H1 (cell line): ENCODE results near the gene CMC1. TPM values are rescaled to one million over a fixed set of nuclear protein-coding genes. Genes with fewer than 3 reads are reported as not detected.

ENCODE experiments used
- CTCF ChIA-PET: fragments of 300-600 bp; sonication (Branson Sonifier 250); formaldehyde crosslinking; loops from one replicate; lab custom pipeline; 2021; ENCODE audit not compliant: partially characterized antibody; lab: Charles Lee
- POLR2A ChIA-PET: fragments of 300-600 bp; sonication (Branson Sonifier 250); formaldehyde crosslinking; loops from one replicate; lab custom pipeline; 2021; ENCODE audit warnings: inconsistent platforms; ENCODE audit not compliant: partially characterized antibody; lab: Charles Lee
- DNase-seq, 2 experiments: peaks; one replicate each; pipeline versions ENCODE4 v3.0.0 to v3.0.0-alpha.2; 2010 to 2022; ENCODE audit warnings: low spot score in 2 of 2, low read depth in 1 of 2, mixed read lengths in 1 of 2
- FAIRE-seq: peaks from 2 replicates; lab custom pipeline; 2011; peaks lifted over from hg19 to GRCh38; lab: Jason Lieb, UNC
- H2AFZ ChIP-seq: 2 replicates; pipeline ENCODE4 v1.8.1; 2012; ENCODE audit warnings: low read length, inconsistent platforms
- H2AK5ac ChIP-seq: 2 replicates; pipeline ENCODE4 v1.6.1; 2013; ENCODE audit warnings: low read depth, low read length
- H2BK120ac ChIP-seq: replicated peaks from 2 replicates; pipeline ENCODE3; 2013; ENCODE audit warnings: low read depth, low read length, inconsistent platforms
- H2BK12ac ChIP-seq: 2 replicates; pipeline ENCODE4 v1.6.1; 2013; ENCODE audit warnings: low read depth, low read length
- H2BK15ac ChIP-seq: 2 replicates; pipeline ENCODE4 v1.6.1; 2013; ENCODE audit warnings: low read length
- H2BK20ac ChIP-seq: 2 replicates; pipeline ENCODE4 v1.6.1; 2013; ENCODE audit warnings: low read length
- H2BK5ac ChIP-seq: 2 replicates; pipeline ENCODE4 v1.6.1; 2013; ENCODE audit warnings: low read depth, low read length
- H3K14ac ChIP-seq: 2 replicates; pipeline ENCODE4 v1.6.1; 2013; ENCODE audit warnings: inconsistent platforms; ENCODE audit not compliant: insufficient read length
- H3K18ac ChIP-seq: 2 replicates; pipeline ENCODE4 v1.6.1; 2013; ENCODE audit warnings: low read length; ENCODE audit errors: extremely low read depth
- H3K23ac ChIP-seq: 2 replicates; pipeline ENCODE4 v1.6.1; 2013; ENCODE audit warnings: inconsistent platforms; ENCODE audit not compliant: insufficient read length
- H3K23me2 ChIP-seq: 2 replicates; pipeline ENCODE4 v1.6.1; 2013; ENCODE audit warnings: low read depth, low read length
- H3K27ac ChIP-seq: 2 replicates; pipeline ENCODE4 v1.6.1; 2011; ENCODE audit warnings: low read depth, low read length, inconsistent platforms
- H3K27me3 ChIP-seq, 4 experiments: replicated peaks in 1 of 4; 1 replicate in 1 of 4; 2 replicates in 3 of 4; pipeline versions ENCODE4 v1.6.1 to v1.8.1; 2011 to 2013; ENCODE audit warnings: low read length in 3 of 4, mild to moderate bottlenecking in 3 of 4, inconsistent platforms in 2 of 4, mixed read lengths in 2 of 4, moderate library complexity in 1 of 4; ENCODE audit not compliant: control insufficient read depth in 3 of 4, insufficient read depth in 3 of 4; ENCODE audit errors: extremely low read depth in 1 of 4
- H3K36me3 ChIP-seq, 4 experiments: 2 replicates each; pipeline versions ENCODE4 v1.6.1 to v1.8.1; 2011 to 2013; ENCODE audit warnings: mild to moderate bottlenecking in 4 of 4, low read length in 3 of 4, moderate library complexity in 2 of 4, control low read depth in 1 of 4, inconsistent platforms in 1 of 4; ENCODE audit not compliant: insufficient read depth in 4 of 4, control insufficient read depth in 2 of 4
- H3K4ac ChIP-seq: replicated peaks from 2 replicates; pipeline ENCODE3; 2013; ENCODE audit warnings: low read length, low read depth, mixed read lengths, inconsistent platforms; ENCODE audit not compliant: insufficient read length
- H3K4me1 ChIP-seq, 4 experiments: replicated peaks in 1 of 4; 1 replicate in 1 of 4; 2 replicates in 3 of 4; pipeline versions ENCODE4 v1.6.1 to v1.8.1; 2011 to 2013; ENCODE audit warnings: low read length in 3 of 4, inconsistent platforms in 2 of 4, mixed read lengths in 1 of 4; ENCODE audit not compliant: insufficient read depth in 4 of 4, control insufficient read depth in 3 of 4
- H3K4me2 ChIP-seq, 2 experiments: 2 replicates each; pipeline versions ENCODE4 v1.6.1 to v1.8.1; 2011 to 2013; ENCODE audit warnings: low read depth in 2 of 2, low read length in 2 of 2, control low read depth in 1 of 2, inconsistent platforms in 1 of 2, mild to moderate bottlenecking in 1 of 2; ENCODE audit not compliant: insufficient read depth in 1 of 2
- H3K4me3 ChIP-seq, 4 experiments: fragments of 200-600, 300-600 bp in 1 of 4; sonication (generic), shearing (Covaris generic), sonication (Bioruptor Twin) in 1 of 4; 2 replicates each; pipeline versions ENCODE4 v1.5.1 to v1.8.1; 2011 to 2016; ENCODE audit warnings: low read length in 4 of 4, low read depth in 3 of 4, control low read depth in 2 of 4, inconsistent platforms in 2 of 4, mild to moderate bottlenecking in 2 of 4, mixed read lengths in 1 of 4, moderate library complexity in 1 of 4; ENCODE audit not compliant: insufficient read depth in 2 of 4; ENCODE audit errors: extremely low read depth in 1 of 4
- H3K56ac ChIP-seq: replicated peaks from 2 replicates; pipeline ENCODE3; 2013; ENCODE audit warnings: low read depth, mild to moderate bottlenecking, mixed read lengths, low read length, inconsistent platforms; ENCODE audit not compliant: insufficient read length
- H3K79me1 ChIP-seq: 2 replicates; pipeline ENCODE4 v1.6.1; 2013; ENCODE audit warnings: low read depth, low read length, control low read depth
- H3K79me2 ChIP-seq, 2 experiments: 2 replicates each; pipeline versions ENCODE4 v1.6.1 to v1.8.1; 2012 to 2013; ENCODE audit warnings: low read length in 2 of 2, mild to moderate bottlenecking in 2 of 2, inconsistent platforms in 1 of 2; ENCODE audit not compliant: insufficient read depth in 2 of 2, control insufficient read depth in 1 of 2
- H3K9ac ChIP-seq, 4 experiments: replicated peaks in 1 of 4; 1 replicate in 1 of 4; 2 replicates in 3 of 4; pipeline versions ENCODE4 v1.6.1 to v1.8.1; 2011 to 2013; ENCODE audit warnings: low read depth in 3 of 4, low read length in 3 of 4, control low read depth in 2 of 4, mild to moderate bottlenecking in 2 of 4, moderate library complexity in 2 of 4, inconsistent platforms in 1 of 4; ENCODE audit errors: extremely low read depth in 1 of 4
- H3K9me3 ChIP-seq, 2 experiments: 2 replicates each; pipeline versions ENCODE4 v1.6.1 to v1.8.1; 2012 to 2013; ENCODE audit warnings: mild to moderate bottlenecking in 2 of 2, moderate library complexity in 2 of 2, control low read depth in 1 of 2, inconsistent platforms in 1 of 2, low read depth in 1 of 2, low read length in 1 of 2, mixed read lengths in 1 of 2; ENCODE audit not compliant: insufficient read depth in 2 of 2
- H4K20me1 ChIP-seq, 2 experiments: replicated peaks in 1 of 2; 2 replicates each; pipeline versions ENCODE3 to v1.8.1; 2011 to 2013; ENCODE audit warnings: inconsistent platforms in 2 of 2, low read length in 2 of 2, mild to moderate bottlenecking in 1 of 2; ENCODE audit not compliant: insufficient read depth in 2 of 2, control insufficient read depth in 1 of 2
- H4K5ac ChIP-seq: 2 replicates; pipeline ENCODE4 v1.6.1; 2013; ENCODE audit warnings: low read length, low read depth, mixed read lengths, inconsistent platforms; ENCODE audit not compliant: insufficient read length
- H4K8ac ChIP-seq: 2 replicates; pipeline ENCODE4 v1.8.0; 2013; ENCODE audit warnings: mild to moderate bottlenecking, moderate library complexity, low read length, inconsistent platforms; ENCODE audit not compliant: insufficient read depth; ENCODE audit errors: extremely low read depth
- H4K91ac ChIP-seq: replicated peaks from 2 replicates; pipeline ENCODE3; 2013; ENCODE audit warnings: low read length, mixed read lengths, inconsistent platforms; ENCODE audit not compliant: insufficient read length
- BCL11A ChIP-seq, 2 experiments: IDR thresholded peaks; one replicate each; pipeline ENCODE4 v1.6.1; 2011; ENCODE audit warnings: low read depth in 2 of 2, low read length in 2 of 2, mild to moderate bottlenecking in 2 of 2
- CHD1 ChIP-seq: IDR thresholded peaks from 2 replicates; pipeline ENCODE4 v1.6.1; 2012; ENCODE audit warnings: low read depth, low read length, improper control_type of control experiment
- CREB1 ChIP-seq: IDR thresholded peaks from 2 replicates; pipeline ENCODE4 v1.6.1; 2012; ENCODE audit warnings: inconsistent platforms
- HDAC6 ChIP-seq: IDR thresholded peaks from one replicate; pipeline ENCODE4 v1.7.1; 2012; ENCODE audit warnings: low read depth, mild to moderate bottlenecking, inconsistent platforms, low read length, moderate library complexity
- RAD21 ChIP-seq, 2 experiments: IDR thresholded peaks in 1 of 2; conservative IDR thresholded peaks in 1 of 2; 2 replicates each; pipeline ENCODE4 v1.6.1; 2011; ENCODE audit warnings: low read depth in 2 of 2, low read length in 2 of 2, improper control_type of control experiment in 1 of 2, inconsistent platforms in 1 of 2, mild to moderate bottlenecking in 1 of 2, moderate library complexity in 1 of 2
- RBBP5 ChIP-seq: IDR thresholded peaks from 2 replicates; pipeline ENCODE4 v1.7.1; 2012; ENCODE audit warnings: low read depth, mild to moderate bottlenecking, inconsistent platforms, low read length, moderate library complexity, borderline replicate concordance
- RFX5 ChIP-seq: IDR thresholded peaks from 2 replicates; pipeline ENCODE4 v1.6.1; 2011; ENCODE audit warnings: low read depth, low read length, improper control_type of control experiment, borderline replicate concordance
- RXRA ChIP-seq: IDR thresholded peaks from 2 replicates; pipeline ENCODE4 v1.6.1; 2011; ENCODE audit warnings: low read depth, mild to moderate bottlenecking, low read length, moderate library complexity; ENCODE audit not compliant: insufficient read depth
- SIRT6 ChIP-seq: IDR thresholded peaks from one replicate; pipeline ENCODE4 v1.7.1; 2012; ENCODE audit warnings: low read length, inconsistent platforms
- YY1 ChIP-seq: IDR thresholded peaks from 2 replicates; pipeline ENCODE4 v1.6.1; 2011; ENCODE audit warnings: low read depth, mild to moderate bottlenecking, low read length
- polyA plus RNA-seq, 7 experiments: library from polyadenylated mRNA; depleted of rRNA in 3 of 7; stranded (reverse) in 5 of 7; unstranded in 2 of 7; fragments of >200 nt in 5 of 7; fragments of 200-250 nt in 2 of 7; gene quantifications; 1 replicate in 5 of 7; 2 replicates in 1 of 7; 4 replicates in 1 of 7; pipeline versions ENCODE4 v1.2.1 to v1.2.3, GENCODE V29; 2011 to 2013; ENCODE audit warnings: missing spikeins in 2 of 7, mixed read lengths in 2 of 7
- total RNA-seq: library from RNA; stranded (reverse); fragmentation: NEBNext Ultra II Directional; extraction: Animal tissue kit (Norgen Biotek cat#: 25700); gene quantifications from 2 replicates; pipeline ENCODE4 v1.2.1, GENCODE V29; 2021
- TF ChIP-seq, protein P1 (sequence below): IDR thresholded peaks from 2 replicates; pipeline ENCODE4 v1.6.1; 2012; ENCODE audit warnings: low read length, inconsistent platforms

CMC1 gene
- total and polyA plus RNA-seq, 2 of the 8 experiments (the other 6 are each of a cell fraction or from before 2014, with no cell fraction given) = 11.4 to 19.4 TPM

DNA sequence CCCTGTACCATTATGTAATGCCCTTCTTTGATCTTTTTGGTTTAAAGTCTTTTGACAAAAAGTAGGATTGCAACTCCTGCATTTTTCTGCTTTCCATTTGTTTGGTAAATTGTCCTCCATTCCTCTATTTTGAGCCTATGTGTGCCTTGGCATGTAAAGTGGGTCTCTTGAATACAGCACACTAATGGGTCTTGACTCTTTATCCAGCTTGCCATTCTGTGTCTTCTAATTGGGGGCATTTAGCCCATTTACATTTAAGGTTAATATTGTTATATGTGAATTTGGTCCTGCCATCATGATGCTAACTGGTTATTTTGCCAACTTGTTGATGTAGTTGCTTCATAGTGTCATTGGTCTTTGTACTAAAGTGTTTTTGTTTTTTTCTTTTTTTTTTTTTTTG is 32.4 kb downstream of the CMC1 start:
- POLR2A ChIA-PET = no interaction called here
- peaks cover 6 to 11% of the 10 kb centered on the region in 2 experiments; a peak in 2 of 4 replicates for H3K9me3 ChIP-seq
- no peak overlapping the region for H3K4me3 ChIP-seq
- DNase-seq = no peak
- no peak overlapping the region for H3K4ac ChIP-seq
- H2BK12ac ChIP-seq = no peak overlapping the region
- H3K14ac ChIP-seq = no peak overlapping the region
- no peak overlapping the region for H3K27ac ChIP-seq
- peaks cover 0 to 8% (median 2%) of the 10 kb centered on the region in 4 experiments; a peak in 2 of 8 replicates for H3K36me3 ChIP-seq
- no peak overlapping the region for H2AK5ac ChIP-seq
- H3K79me2 ChIP-seq = no peaks in the 10 kb centered on the region; a peak in 1 of 4 replicates
- no peak overlapping the region for H3K18ac ChIP-seq
- H2BK15ac ChIP-seq = no peak overlapping the region
- no peaks in the 10 kb centered on the region for H4K20me1 ChIP-seq
- FAIRE-seq = no peak
- TF ChIP-seq RAD21 (IDR thresholded peaks at IDR 0.05 in 1 of 2, conservative IDR thresholded peaks at IDR 0.05 in 1 of 2; ENCODE audit: low read depth in 2 of 2, low read length in 2 of 2) (no peak), CREB1 (no peak), RFX5 (no peak), CHD1 (no peak), SIRT6 (no peak), RBBP5 (no peak), RXRA (no peak), BCL11A (IDR thresholded peaks at IDR 0.05; ENCODE audit: low read depth in 2 of 2, low read length in 2 of 2) (no peak), YY1 (no peak), HDAC6 (no peak)
- TF ChIP-seq, protein P1, sequence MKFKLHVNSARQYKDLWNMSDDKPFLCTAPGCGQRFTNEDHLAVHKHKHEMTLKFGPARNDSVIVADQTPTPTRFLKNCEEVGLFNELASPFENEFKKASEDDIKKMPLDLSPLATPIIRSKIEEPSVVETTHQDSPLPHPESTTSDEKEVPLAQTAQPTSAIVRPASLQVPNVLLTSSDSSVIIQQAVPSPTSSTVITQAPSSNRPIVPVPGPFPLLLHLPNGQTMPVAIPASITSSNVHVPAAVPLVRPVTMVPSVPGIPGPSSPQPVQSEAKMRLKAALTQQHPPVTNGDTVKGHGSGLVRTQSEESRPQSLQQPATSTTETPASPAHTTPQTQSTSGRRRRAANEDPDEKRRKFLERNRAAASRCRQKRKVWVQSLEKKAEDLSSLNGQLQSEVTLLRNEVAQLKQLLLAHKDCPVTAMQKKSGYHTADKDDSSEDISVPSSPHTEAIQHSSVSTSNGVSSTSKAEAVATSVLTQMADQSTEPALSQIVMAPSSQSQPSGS = no peak
- no peak overlapping the region for H2AFZ ChIP-seq
- no peak overlapping the region for H4K5ac ChIP-seq
- H3K4me1 ChIP-seq = no peaks in the 10 kb centered on the region
- H4K8ac ChIP-seq = no peak overlapping the region
- H2BK120ac ChIP-seq = no peak overlapping the region
- H3K9ac ChIP-seq = no peak overlapping the region
- H3K23me2 ChIP-seq = no peaks in the 10 kb centered on the region; the same call in 1 of the 2 replicates
- no peak overlapping the region for H2BK20ac ChIP-seq
- H3K4me2 ChIP-seq = no peak overlapping the region
- H3K56ac ChIP-seq = no peak overlapping the region
- CTCF ChIA-PET = interaction anchor here (0.9 kb wide), 1 partner anchor 345 kb away, joined by 3 read pairs; no protein-coding TSS in a partner anchor
- no peak overlapping the region for H2BK5ac ChIP-seq
- no peak overlapping the region for H4K91ac ChIP-seq
- no peak overlapping the region for H3K23ac ChIP-seq
- H3K27me3 ChIP-seq = no peaks in the 10 kb centered on the region
- no peaks in the 10 kb centered on the region for H3K79me1 ChIP-seq
